CD4-positive, alpha-beta T cell treated with Interleukin-15 for 1 hour (primary cell): ENCODE measurements around the gene TIMP2.

ENCODE experiments used
- DNase-seq: peaks from one replicate; pipeline ENCODE4 v3.0.0-alpha.2; 2020

Gene TIMP2

GRCh38 chr17:78862073-78863023 is 62.8 kb downstream of the TIMP2 start:
- peak; percentile 70 for DNase-seq

GRCh38 chr17:78861229-78861628 is 64.0 kb downstream of the TIMP2 start:
- no peak for DNase-seq

GRCh38 chr17:78859051-78859450 is 66.1 kb downstream of the TIMP2 start:
- DNase-seq: no peak

GRCh38 chr17:78857266-78857665 is 67.9 kb downstream of the TIMP2 start:
- DNase-seq: no peak

- DNase-seq: no peak
These were observed 69.5 kb downstream of the TIMP2 start for GRCh38 chr17:78855561-78856165.

- DNase-seq: no peak
These were observed 70.7 kb downstream of the TIMP2 start for GRCh38 chr17:78854508-78854907.

GRCh38 chr17:78853926-78854394 is 71.2 kb downstream of the TIMP2 start:
- DNase-seq: no peak

- DNase-seq: no peak
These were observed 72.5 kb downstream of the TIMP2 start for GRCh38 chr17:78852709-78853121.

- no peak for DNase-seq
These were observed 76.2 kb downstream of the TIMP2 start for GRCh38 chr17:78849026-78849425.

GRCh38 chr17:78847052-78847451 is 78.1 kb downstream of the TIMP2 start:
- DNase-seq: no peak

GRCh38 chr17:78844301-78845005 is 80.7 kb downstream of the TIMP2 start:
- DNase-seq: peak; percentile 43

GRCh38 chr17:78842881-78843565 is 82.2 kb downstream of the TIMP2 start:
- DNase-seq: peak; percentile 66

- peak; percentile 99 for DNase-seq
These were observed 84.2 kb downstream of the TIMP2 start, which contains the start of gene USP36 for GRCh38 chr17:78840780-78841611. Gene USP36 (minus strand): TSS chr17:78840814. CDS start chr17:78836363, 4,451 bp downstream.

- DNase-seq: no peak
These were observed 84.7 kb downstream of the TIMP2 start for GRCh38 chr17:78840530-78840779.

- peak; percentile 30 for DNase-seq
These were observed 85.2 kb downstream of the TIMP2 start for GRCh38 chr17:78839762-78840529.

- DNase-seq: no peak
These were observed 85.9 kb downstream of the TIMP2 start for GRCh38 chr17:78839235-78839761.

- DNase-seq: no peak
These were observed 86.6 kb downstream of the TIMP2 start for GRCh38 chr17:78838574-78839005.

- DNase-seq: no peak
These were observed 88.7 kb downstream of the TIMP2 start for GRCh38 chr17:78836420-78837021.

GRCh38 chr17:78834571-78834970 is 90.6 kb downstream of the TIMP2 start:
- no peak for DNase-seq

GRCh38 chr17:78832541-78832810 is 92.7 kb downstream of the TIMP2 start:
- no peak for DNase-seq
